Jurkat, Clone E6-1 (cell line): ENCODE results near the gene PAGR1.
A peak's percentile ranks its signal among the peaks of the same experiment; 100 is the strongest.
"Not testable (repeated sequence)": the region's sequence is repeated elsewhere in the genome, so short reads cannot be mapped to it uniquely, and the experiment has no call there.

Source experiments
- DNase-seq: peaks from one replicate; pipeline ENCODE4 v3.0.0-alpha.2; 2011; ENCODE audit warnings: low read depth, low spot score
- H3K4me3 ChIP-seq: 2 replicates; pipeline ENCODE4 v1.5.1; 2011; ENCODE audit warnings: mild to moderate bottlenecking, low read length, control low read depth, moderate library complexity

The PAGR1 gene

GRCh38 chr16:29825145-29826044, 9.4 kb downstream of the PAGR1 start:
- H3K4me3 ChIP-seq, result no peak overlapping the region
- peak; percentile 73 for DNase-seq

- H3K4me3 ChIP-seq, result no peak overlapping the region
- no peak for DNase-seq
Observed at GRCh38 chr16:29826342-29826695, 10.4 kb downstream of the PAGR1 start.

DNA sequence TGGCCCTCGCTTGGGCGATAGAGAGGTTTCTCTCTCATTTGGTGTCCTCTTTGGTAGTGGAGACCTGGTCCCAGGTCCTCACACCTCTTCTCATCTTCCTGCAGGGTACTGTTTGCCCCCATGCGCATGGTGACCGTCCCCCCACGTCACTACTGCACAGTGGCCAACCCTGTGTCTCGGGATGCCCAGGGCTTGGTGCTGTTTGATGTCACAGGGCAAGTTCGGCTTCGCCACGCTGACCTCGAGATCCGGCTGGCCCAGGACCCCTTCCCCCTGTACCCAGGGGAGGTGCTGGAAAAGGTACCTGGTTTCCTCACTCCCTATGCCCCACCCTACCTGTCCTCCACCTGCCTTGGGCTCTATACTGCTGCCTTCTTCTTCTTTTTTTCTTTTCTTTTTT, 14.8 kb downstream of the PAGR1 start:
- DNase-seq, result no peak
- no peak overlapping the region for H3K4me3 ChIP-seq

DNA sequence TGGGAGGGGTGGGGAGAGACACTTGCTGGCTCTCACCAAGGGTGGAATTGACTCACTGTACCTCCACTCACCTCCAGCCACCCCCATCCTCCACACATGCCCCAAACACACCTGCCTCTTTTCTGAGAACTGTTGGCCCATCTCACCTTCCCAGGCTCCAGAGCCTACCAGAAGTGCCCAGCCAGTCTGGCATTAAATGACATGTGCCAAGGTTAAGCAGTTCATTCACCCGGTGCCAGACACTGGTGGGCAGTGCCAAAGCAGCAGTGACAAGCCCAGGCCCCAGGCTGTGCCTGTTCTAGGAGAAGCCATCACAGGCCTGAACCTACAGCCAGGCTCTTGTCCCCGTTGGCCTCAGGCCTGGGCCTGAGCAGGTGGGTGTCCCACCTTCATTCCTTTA, 15.5 kb downstream of the PAGR1 start:
- H3K4me3 ChIP-seq, result no peak overlapping the region
- no peak for DNase-seq

DNA sequence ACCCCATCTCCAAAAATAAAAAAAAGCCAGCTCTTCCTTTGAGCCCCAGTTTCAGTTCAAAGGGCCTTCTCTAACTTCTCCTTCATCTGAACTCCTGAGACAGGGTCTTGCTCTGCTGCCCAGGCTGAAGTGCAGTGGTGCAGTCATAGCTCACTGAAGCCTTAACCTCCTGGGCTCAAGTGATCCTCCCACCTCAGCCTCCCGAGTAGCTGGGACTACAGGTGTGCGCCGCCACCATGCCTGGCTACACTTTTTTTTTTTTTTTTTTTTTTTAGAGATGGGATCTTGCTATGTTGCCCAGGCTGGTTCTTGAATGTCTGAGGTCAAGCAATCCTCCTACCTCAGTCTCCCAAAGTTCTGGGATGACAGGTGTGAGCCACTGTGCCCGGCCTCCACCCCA, 17.3 kb downstream of the PAGR1 start:
- H3K4me3 ChIP-seq, DNase-seq: not testable (repeated sequence)

DNA sequence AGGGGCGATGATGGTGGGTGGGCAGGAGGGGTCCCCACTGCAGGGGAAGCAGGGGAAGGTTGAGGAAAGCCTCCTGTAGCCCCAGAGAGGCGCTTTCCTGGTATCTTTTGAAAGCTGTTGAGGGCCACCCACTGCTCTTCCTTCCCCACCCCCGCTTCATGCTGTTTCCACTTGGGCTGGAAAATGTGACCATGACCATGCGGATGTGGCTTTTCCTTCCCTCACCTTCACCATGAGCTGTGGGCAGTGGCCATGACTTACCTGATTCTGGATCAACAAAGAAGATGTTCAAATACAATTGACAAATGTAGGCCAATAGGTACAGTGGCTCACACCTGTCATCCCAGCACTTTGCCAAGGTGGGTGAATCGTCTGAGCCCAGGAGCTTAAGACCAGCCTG, 18.1 kb downstream of the PAGR1 start:
- no peak overlapping the region for H3K4me3 ChIP-seq
- DNase-seq, result no peak

- no peak overlapping the region for H3K4me3 ChIP-seq
- DNase-seq, result no peak
Observed at GRCh38 chr16:29835926-29836325, 20.0 kb downstream of the PAGR1 start.

DNA sequence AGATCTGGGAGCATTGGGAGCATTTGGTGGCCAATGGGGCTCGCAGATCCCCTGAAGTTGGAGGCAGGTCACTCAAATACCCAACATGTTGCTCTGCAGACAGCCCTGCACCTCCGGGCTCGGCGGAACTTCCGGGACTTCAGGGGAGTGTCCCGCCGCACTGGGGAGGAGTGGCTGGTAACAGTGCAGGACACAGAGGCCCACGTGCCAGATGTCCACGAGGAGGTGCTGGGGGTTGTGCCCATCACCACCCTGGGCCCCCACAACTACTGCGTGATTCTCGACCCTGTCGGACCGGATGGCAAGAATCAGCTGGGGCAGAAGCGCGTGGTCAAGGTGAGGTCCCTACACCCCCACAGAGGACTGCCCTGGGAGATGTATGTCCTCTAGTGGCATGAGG, 20.7 kb downstream of the PAGR1 start:
- no peak for DNase-seq
- H3K4me3 ChIP-seq, result no peak overlapping the region

DNA sequence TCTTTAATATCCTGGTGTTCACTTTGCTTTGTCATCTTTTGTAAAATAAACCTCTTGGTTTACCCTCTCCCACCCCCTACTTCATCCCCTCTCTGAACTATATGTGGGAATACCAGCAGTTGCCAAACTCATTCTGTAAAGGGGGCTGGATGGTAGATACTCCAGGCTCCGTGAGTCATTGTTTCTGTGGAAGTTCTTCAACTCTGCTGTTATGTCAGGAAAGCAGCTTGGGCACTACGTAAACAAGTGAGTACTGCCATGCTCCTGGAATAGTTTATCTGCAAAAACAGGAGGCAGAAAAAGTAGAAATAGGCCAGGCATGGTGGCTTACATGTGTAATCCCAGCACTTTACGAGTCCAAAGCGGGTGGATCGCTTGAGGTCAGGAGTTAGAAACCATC, 21.9 kb downstream of the PAGR1 start:
- no peak overlapping the region for H3K4me3 ChIP-seq
- no peak for DNase-seq

DNA sequence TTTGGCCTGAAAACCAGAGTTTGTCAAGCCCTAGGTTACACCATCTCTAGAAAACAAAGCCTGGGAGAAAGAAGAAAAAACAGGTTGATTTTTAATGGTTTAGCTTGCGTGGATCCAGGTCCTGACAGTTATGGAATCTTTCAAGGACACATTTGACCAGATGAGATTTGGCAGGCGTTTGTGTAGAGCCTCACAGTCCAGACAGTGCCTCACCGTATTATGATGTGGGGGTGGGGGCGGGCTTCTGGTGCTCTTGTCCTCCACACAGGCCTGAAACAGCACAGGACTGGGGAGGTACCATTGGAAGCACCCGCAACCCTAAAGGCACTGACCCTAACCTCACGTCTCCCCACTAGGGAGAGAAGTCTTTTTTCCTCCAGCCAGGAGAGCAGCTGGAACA, 23.9 kb downstream of the PAGR1 start:
- no peak overlapping the region for H3K4me3 ChIP-seq
- no peak for DNase-seq

- no peak for DNase-seq
- no peak overlapping the region for H3K4me3 ChIP-seq
Observed at GRCh38 chr16:29840240-29840639, 24.3 kb downstream of the PAGR1 start.

DNA sequence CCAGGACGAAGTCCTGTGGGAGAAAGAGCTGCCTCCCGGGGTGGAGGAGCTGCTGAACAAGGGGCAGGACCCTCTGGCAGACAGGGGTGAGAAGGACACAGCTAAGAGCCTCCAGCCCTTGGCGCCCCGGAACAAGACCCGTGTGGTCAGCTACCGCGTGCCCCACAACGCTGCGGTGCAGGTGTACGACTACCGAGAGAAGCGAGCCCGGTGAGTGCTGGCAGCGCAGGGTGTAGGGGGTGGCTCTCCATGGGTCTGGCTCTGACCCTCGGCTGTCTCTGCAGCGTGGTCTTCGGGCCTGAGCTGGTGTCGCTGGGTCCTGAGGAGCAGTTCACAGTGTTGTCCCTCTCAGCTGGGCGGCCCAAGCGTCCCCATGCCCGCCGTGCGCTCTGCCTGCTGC, 25.7 kb downstream of the PAGR1 start:
- no peak for DNase-seq
- no peak overlapping the region for H3K4me3 ChIP-seq

DNA sequence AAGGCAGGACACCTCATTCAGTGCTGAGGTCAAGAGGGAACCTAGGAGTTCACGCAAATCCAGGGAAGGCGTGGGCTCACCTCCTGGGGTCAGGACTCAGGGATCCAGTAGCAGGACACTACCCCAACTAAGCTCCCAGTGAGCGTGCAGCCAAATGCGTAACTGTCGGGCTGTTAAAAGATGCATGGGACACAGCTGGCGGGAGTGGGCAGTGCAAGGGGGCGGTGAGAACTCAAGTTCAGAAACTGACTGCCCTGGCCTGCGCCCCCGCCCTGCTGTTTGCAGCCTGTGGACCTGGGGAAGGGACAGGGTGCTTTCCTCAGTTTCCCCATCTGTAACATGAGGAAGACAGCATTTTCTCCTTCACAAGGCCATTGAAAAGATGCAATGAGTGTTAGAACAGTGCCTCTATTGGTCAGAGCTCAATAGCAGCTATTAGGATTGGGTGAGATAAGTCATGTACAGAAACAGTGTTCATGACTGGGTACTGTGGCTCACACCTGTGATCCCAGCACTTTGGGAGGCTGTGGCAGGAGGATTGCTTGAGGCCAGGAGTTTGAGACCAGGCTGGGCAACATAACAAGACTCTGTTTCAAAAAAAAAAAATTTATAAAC, 26.9 kb downstream of the PAGR1 start:
- DNase-seq, result no peak
- no peak overlapping the region for H3K4me3 ChIP-seq

DNA sequence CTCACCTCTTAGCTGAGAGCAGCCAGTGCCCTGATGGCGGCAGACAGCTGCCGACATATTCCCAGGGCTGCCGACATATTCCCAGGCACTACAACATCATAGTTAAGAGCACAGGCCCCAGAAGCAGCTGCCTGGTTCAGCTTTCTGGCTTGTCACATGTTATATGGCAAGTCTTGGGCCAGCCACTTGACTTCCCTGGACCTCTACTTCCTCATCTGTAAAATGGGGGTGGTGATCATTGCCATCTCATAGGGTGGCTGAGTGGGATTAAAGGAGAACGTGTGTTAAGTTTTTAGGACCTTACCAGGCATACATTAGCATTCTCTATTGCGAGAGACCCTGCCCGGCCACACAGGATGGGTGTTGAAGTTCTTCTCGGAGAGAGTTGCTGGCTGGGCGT, 28.0 kb downstream of the PAGR1 start:
- no peak for DNase-seq
- no peak overlapping the region for H3K4me3 ChIP-seq

DNA sequence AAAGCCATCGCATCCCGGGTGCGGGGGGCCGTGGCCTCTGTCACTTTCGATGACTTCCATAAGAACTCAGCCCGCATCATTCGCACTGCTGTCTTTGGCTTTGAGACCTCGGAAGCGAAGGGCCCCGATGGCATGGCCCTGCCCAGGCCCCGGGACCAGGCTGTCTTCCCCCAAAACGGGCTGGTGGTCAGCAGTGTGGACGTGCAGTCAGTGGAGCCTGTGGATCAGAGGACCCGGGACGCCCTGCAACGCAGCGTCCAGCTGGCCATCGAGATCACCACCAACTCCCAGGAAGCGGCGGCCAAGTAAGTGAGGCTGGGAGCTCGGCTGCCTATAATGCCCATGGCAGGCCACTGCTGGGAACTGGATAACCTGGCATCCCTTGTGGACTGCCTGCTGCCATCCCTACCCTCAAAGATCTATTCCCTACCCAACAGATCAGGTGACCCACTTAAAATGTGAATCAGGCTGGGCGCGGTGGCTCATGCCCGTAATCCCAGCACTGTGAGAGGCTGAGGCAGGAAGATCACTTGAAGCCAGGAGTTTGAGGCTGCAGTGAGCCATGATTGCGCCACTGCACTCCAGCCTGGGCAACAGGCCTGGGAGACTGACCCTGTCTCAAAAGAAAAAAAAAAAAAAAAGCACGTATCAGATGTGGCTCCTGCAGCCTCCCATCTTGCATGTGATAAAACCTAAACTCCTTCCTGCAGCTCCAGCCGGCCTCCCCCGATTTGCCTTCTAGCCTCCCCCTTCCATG, 28.8 kb downstream of the PAGR1 start:
- no peak overlapping the region for H3K4me3 ChIP-seq
- no peak for DNase-seq

DNA sequence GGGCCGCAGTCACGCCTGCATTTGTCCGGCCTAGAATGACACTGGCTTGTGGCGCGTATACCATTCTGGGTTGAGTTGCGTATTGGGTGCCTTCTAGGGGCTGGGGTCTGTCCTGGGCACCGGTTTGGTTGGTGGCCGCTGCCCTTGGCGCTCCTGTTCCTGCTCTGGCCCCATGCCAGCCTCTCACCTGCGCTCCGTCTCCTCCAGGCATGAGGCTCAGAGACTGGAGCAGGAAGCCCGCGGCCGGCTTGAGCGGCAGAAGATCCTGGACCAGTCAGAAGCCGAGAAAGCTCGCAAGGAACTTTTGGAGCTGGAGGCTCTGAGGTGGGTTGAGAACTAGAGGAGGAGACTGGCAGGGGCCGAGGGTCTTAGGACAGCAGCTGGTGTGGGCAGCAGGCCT, 29.7 kb downstream of the PAGR1 start:
- no peak overlapping the region for H3K4me3 ChIP-seq
- DNase-seq, result no peak

- peak; percentile 66 for DNase-seq
- H3K4me3 ChIP-seq, result no peak overlapping the region
Observed at GRCh38 chr16:29848420-29849297, 32.7 kb downstream of the PAGR1 start.

GRCh38 chr16:29849505-29849904, 33.6 kb downstream of the PAGR1 start:
- DNase-seq, result no peak
- H3K4me3 ChIP-seq, result no peak overlapping the region

- no peak overlapping the region for H3K4me3 ChIP-seq
- DNase-seq, result no peak
Observed at GRCh38 chr16:29850998-29851397, 35.0 kb downstream of the PAGR1 start.
